ENCODE data around the gene PARD3. TPM values are rescaled to one million over a fixed set of nuclear protein-coding genes. Genes with fewer than 3 reads are reported as not detected.

PARD3 gene
- total RNA-seq, 2 donors from 2014 or later, result 31.6 to 41.6 TPM

GRCh38 chr10:34477249-34477648 is 337.8 kb downstream of the PARD3 start:
- DNase-seq (ENCODE audit: low spot score), result no peak
- Histone ChIP-seq H3K4me3 (no peak overlapping the region), H3K4me1 (peaks cover 0 to 7% of the 10 kb centered on the region in 2 donors), H3K9me3 (no peaks in the 10 kb centered on the region), H3K36me3 (no peaks in the 10 kb centered on the region), H3K27ac (no peak overlapping the region), H3K27me3 (no peaks in the 10 kb centered on the region)
- TF ChIP-seq, protein P1, sequence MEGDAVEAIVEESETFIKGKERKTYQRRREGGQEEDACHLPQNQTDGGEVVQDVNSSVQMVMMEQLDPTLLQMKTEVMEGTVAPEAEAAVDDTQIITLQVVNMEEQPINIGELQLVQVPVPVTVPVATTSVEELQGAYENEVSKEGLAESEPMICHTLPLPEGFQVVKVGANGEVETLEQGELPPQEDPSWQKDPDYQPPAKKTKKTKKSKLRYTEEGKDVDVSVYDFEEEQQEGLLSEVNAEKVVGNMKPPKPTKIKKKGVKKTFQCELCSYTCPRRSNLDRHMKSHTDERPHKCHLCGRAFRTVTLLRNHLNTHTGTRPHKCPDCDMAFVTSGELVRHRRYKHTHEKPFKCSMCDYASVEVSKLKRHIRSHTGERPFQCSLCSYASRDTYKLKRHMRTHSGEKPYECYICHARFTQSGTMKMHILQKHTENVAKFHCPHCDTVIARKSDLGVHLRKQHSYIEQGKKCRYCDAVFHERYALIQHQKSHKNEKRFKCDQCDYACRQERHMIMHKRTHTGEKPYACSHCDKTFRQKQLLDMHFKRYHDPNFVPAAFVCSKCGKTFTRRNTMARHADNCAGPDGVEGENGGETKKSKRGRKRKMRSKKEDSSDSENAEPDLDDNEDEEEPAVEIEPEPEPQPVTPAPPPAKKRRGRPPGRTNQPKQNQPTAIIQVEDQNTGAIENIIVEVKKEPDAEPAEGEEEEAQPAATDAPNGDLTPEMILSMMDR (IDR thresholded peaks at IDR 0.05), result no peak

GRCh38 chr10:34476608-34477007 is 338.5 kb downstream of the PARD3 start:
- no peak overlapping the region for H3K4me3 ChIP-seq
- TF ChIP-seq, protein P1 (IDR thresholded peaks at IDR 0.05), result no peak
- no peaks in the 10 kb centered on the region for H3K9me3 ChIP-seq
- no peak for DNase-seq (ENCODE audit: low spot score)
- peaks cover 0 to 7% of the 10 kb centered on the region in 2 donors for H3K4me1 ChIP-seq
- no peak overlapping the region for H3K27ac ChIP-seq
- H3K36me3 ChIP-seq, result no peaks in the 10 kb centered on the region
- no peaks in the 10 kb centered on the region for H3K27me3 ChIP-seq

GRCh38 chr10:34475786-34476185 is 339.3 kb downstream of the PARD3 start:
- Histone ChIP-seq H3K9me3 (no peaks in the 10 kb centered on the region), H3K36me3 (no peaks in the 10 kb centered on the region), H3K4me3 (no peak overlapping the region), H3K27me3 (no peaks in the 10 kb centered on the region), H3K4me1 (peaks cover 0 to 7% of the 10 kb centered on the region in 2 donors), H3K27ac (no peak overlapping the region)
- TF ChIP-seq, protein P1 (IDR thresholded peaks at IDR 0.05), result no peak
- DNase-seq (ENCODE audit: low spot score), result no peak

DNA sequence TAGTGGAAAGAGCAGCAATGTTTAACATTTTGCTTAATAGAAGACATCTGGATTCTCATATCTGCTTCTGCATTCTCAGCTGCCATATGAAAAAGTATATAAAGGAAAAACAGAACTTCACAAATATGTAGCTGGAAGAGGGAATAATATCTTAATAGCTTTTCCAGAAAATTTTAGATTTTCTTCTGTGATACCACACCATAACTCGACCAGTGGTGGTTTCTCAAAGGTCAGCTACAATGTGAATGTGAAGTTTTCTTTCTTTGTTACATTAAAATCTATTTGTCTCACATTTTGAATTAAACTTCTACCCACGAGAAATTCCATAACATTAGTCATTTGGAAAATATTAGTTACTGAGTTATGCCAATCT is 339.8 kb downstream of the PARD3 start:
- Histone ChIP-seq H3K9me3 (no peaks in the 10 kb centered on the region), H3K27ac (no peak overlapping the region), H3K4me1 (peaks cover 0 to 7% of the 10 kb centered on the region in 2 donors), H3K27me3 (no peaks in the 10 kb centered on the region), H3K4me3 (no peak overlapping the region), H3K36me3 (no peaks in the 10 kb centered on the region)
- TF ChIP-seq, protein P1 (IDR thresholded peaks at IDR 0.05), result no peak
- no peak for DNase-seq (ENCODE audit: low spot score)

- TF ChIP-seq, protein P1 (IDR thresholded peaks at IDR 0.05), result no peak
- H3K4me1 ChIP-seq, result peaks cover 0 to 4% of the 10 kb centered on the region in 2 donors
- H3K9me3 ChIP-seq, result no peaks in the 10 kb centered on the region
- no peak overlapping the region for H3K4me3 ChIP-seq
- H3K36me3 ChIP-seq, result peaks cover 4% of the 10 kb centered on the region
- no peak for DNase-seq (ENCODE audit: low spot score)
- H3K27ac ChIP-seq, result no peak overlapping the region
- H3K27me3 ChIP-seq, result no peaks in the 10 kb centered on the region
Observed at GRCh38 chr10:34474555-34475273, 340.4 kb downstream of the PARD3 start.

DNA sequence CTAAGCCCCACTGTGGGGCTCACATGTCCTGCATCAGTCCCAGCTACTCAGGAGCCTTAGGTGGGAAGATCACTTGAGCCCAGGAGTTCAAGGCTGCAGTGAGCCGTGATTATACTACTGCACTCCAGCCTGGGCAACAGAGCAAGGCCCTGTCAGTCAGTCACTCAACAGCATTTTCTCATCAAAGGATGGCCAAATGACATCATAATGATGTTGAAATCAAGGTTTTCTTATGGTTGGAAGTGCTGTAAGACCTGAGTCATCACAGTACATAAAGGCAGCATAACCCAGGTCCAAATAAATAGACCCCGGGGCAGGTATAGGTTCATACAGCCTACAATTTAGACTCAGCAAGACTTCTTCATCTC is 341.1 kb downstream of the PARD3 start:
- H3K27ac ChIP-seq, result no peak overlapping the region

More for the DNA sequence above, 341.1 kb downstream of the PARD3 start:
- H3K27me3 ChIP-seq, result no peaks in the 10 kb centered on the region
- H3K36me3 ChIP-seq, result peaks cover 5% of the 10 kb centered on the region
- H3K4me1 ChIP-seq, result no peaks in the 10 kb centered on the region
- TF ChIP-seq, protein P1 (IDR thresholded peaks at IDR 0.05), result no peak
- no peak for DNase-seq (ENCODE audit: low spot score)
- no peak overlapping the region for H3K4me3 ChIP-seq
- no peaks in the 10 kb centered on the region for H3K9me3 ChIP-seq
